HG03521 (cell line): Measurements from ENCODE around the gene PALB2.
A peak's percentile ranks its signal among the peaks of the same experiment; 100 is the strongest.

Source experiments
- ATAC-seq: cut with Tn5 transposase; IDR thresholded peaks from one replicate; pipeline ENCODE4 v1.9.1; 2021; ENCODE audit warnings: mild to moderate bottlenecking, moderate library complexity; ENCODE audit not compliant: unreplicated experiment

Gene PALB2

DNA sequence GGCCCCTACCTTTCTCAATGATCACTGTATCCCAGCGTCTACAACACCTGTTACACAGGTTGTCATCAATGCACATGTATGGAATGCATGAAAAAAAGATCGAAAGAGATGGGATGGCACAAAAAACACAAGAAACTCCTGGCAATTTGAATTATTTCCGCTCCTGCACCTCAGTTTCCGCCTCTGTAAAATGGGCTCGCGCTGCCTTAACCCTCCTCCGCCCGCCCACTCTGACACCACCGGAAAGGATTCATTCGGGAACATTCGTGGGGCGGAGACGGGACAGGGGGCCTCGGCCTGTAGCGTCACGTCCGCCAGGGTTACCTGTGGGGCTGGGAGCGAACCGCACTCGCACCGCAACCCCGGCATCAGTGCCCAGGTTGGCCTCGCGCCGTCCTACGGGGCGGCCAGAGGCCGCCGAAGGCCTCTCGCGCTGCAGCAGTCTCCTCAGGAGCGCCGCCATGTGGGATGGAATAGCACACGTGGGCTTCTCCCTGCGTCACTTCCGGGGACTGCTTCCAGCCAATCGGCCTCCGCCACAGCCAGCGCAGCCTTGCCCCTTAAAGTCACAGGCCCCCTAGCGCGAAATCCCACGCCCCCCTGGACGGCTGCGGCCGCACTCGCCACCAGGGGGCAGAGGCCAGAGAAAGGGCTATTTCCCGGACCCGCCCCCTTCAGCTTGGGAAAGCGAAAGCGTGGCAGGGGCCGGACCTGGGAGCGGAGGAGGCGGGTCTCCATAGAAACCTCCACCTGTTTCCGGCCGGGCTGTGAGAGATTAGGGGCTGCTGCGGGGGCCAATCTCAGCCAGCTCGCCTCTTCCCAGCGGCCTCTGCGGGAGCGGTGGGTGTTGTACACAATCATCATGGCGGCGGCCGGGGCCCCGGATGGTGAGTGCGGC lies 84.0 kb downstream of the PALB2 start, which contains the start of the genes EARS2 and UBFD1:
TSS of gene EARS2 (minus strand) at position 470 of the 898 bp plus-strand sequence. CDS start at position 463, 7 bp downstream.
TSS of gene UBFD1 (plus strand) at position 847 of the 898 bp plus-strand sequence. CDS start at position 863, 16 bp downstream.
- peak; percentile 84 for ATAC-seq

GRCh38 chr16:23554536-23554935 lies 86.6 kb downstream of the PALB2 start:
- ATAC-seq, result no peak
